Measurements from ENCODE around the gene CRX. TPM values are rescaled to one million over a fixed set of nuclear protein-coding genes. Genes with fewer than 3 reads are reported as not detected.

The CRX gene
- total RNA-seq, 1 experiment from 2014 or later: 0.13 TPM

- no peak overlapping the region for H2BK5ac ChIP-seq (ENCODE audit: insufficient read length, low read length)
- no peak overlapping the region for H4K5ac ChIP-seq (ENCODE audit: insufficient read length, low read depth, low read length)
- no CpG with 5 or more reads among the region's 3 CpGs for WGBS (ENCODE audit: extremely low coverage, insufficient read length, low lambda C conversion rate)
- H3K56ac ChIP-seq (ENCODE audit: insufficient read length, low read depth, low read length): no peak overlapping the region
- DNase-seq: no peak
- no peak for TF ChIP-seq CTCF (conservative IDR thresholded peaks at IDR 0.05)
- H2BK120ac ChIP-seq (ENCODE audit: low read depth, low read length, poor library complexity, severe bottlenecking): no peak overlapping the region
- Mint-ChIP-seq H3K27me3 (ENCODE audit: low read depth) (no peaks in the 10 kb centered on the region; the same call in none of the 2 replicates), H3K4me3 (no peak overlapping the region), H3K9me3 (peaks cover 2 to 4% of the 10 kb centered on the region in 2 experiments; a peak in 1 of 5 replicates), H3K36me3 (ENCODE audit: insufficient read depth in 1 of 3, low read depth in 3 of 3) (peaks cover 0 to 4% (median 0%) of the 10 kb centered on the region in 3 experiments; a peak in 2 of 7 replicates), H3K4me1 (peaks cover 6 to 8% of the 10 kb centered on the region in 2 experiments; a peak in 2 of 4 replicates), H3K27ac (no peak overlapping the region)
- H3K23me2 ChIP-seq (ENCODE audit: insufficient read length, low read depth, low read length, poor library complexity, severe bottlenecking): no peaks in the 10 kb centered on the region
- no peak overlapping the region for H2AFZ ChIP-seq (ENCODE audit: low read length)
- no peaks in the 10 kb centered on the region for H3K4me1 ChIP-seq (ENCODE audit: insufficient read depth, low read length)
- H3K27me3 ChIP-seq (ENCODE audit: insufficient read depth, low read length): no peaks in the 10 kb centered on the region
- H3K18ac ChIP-seq (ENCODE audit: insufficient read length, low read depth, low read length): no peak overlapping the region
- no peak overlapping the region for H2BK20ac ChIP-seq (ENCODE audit: low read depth, low read length, poor library complexity, severe bottlenecking)
- H2AK5ac ChIP-seq (ENCODE audit: insufficient read length, low read length): no peak overlapping the region
- no peak overlapping the region for H4K8ac ChIP-seq (replicated peaks; ENCODE audit: insufficient read length, low read depth, low read length)
- no peaks in the 10 kb centered on the region for H3K79me2 ChIP-seq (ENCODE audit: insufficient read depth, low read length)
- H3K9ac ChIP-seq (ENCODE audit: extremely low read depth, insufficient read length, low read length): no peak overlapping the region
- H3K23ac ChIP-seq (ENCODE audit: insufficient read length, low read depth, low read length): no peak overlapping the region
- H4K91ac ChIP-seq (ENCODE audit: insufficient read length, low read depth, low read length): no peak overlapping the region
- H3K27ac ChIP-seq (ENCODE audit: insufficient read length, low read depth, low read length): no peak overlapping the region
- H3T11ph ChIP-seq (ENCODE audit: low read length): no peak overlapping the region
- H3K79me1 ChIP-seq (ENCODE audit: insufficient read depth, low read depth, low read length, poor library complexity, severe bottlenecking): no peaks in the 10 kb centered on the region
- H2BK15ac ChIP-seq (ENCODE audit: low read depth, low read length): no peak overlapping the region
- H3K4me2 ChIP-seq (ENCODE audit: insufficient read depth, insufficient read length, low read length): no peak overlapping the region
- no peak overlapping the region for H2BK12ac ChIP-seq (ENCODE audit: insufficient read length, low read depth, low read length)
- no peak overlapping the region for H3K14ac ChIP-seq (ENCODE audit: insufficient read depth, low read length)
- no peaks in the 10 kb centered on the region for H4K20me1 ChIP-seq (ENCODE audit: control insufficient read depth, insufficient read depth, insufficient read length)
- no peak overlapping the region for H3K4ac ChIP-seq (ENCODE audit: low read depth, low read length)
- no peaks in the 10 kb centered on the region for H3K9me3 ChIP-seq (ENCODE audit: control insufficient read depth, low read depth, low read length)
Observed at GRCh38 chr19:47882890-47883289, 61.2 kb downstream of the CRX start.
